HepG2 (cell line): ENCODE measurements around the gene SPNS2. TPM values are rescaled to one million over a fixed set of nuclear protein-coding genes. Genes with fewer than 3 reads are reported as not detected.

ENCODE experiments used
- ATAC-seq: fragments of 200-7000 bp; cut with Tn5 transposase; 3 replicates; pipeline ENCODE4 v1.9.1; 2020; ENCODE audit warnings: mild to moderate bottlenecking, moderate library complexity
- BruUV-seq: library from RNA; stranded (reverse); fragments of 400-500 nt; replicated peaks from 2 replicates; lab custom pipeline; 2021; lab: Mats Ljungman, UMichigan
- CTCF ChIA-PET: fragments of 300-600 bp; formaldehyde crosslinking; extraction: SDS; loops from one replicate; lab custom pipeline; 2021; ENCODE audit warnings: low total read pairs, inconsistent platforms, low intra/inter-chr PET ratio; lab: Yijun Ruan, JAX
- POLR2A ChIA-PET: fragments of 350-600 bp; sonication (Branson Sonifier 250); formaldehyde crosslinking; loops from one replicate; lab custom pipeline; 2020; ENCODE audit warnings: antibody characterized with exemption, inconsistent platforms; lab: Yijun Ruan, JAX
- DNase-seq: peaks from one replicate; pipeline ENCODE4 v3.0.0-alpha.2; 2015; ENCODE audit warnings: low spot score
- FAIRE-seq: peaks from 3 replicates; lab custom pipeline; 2011; peaks lifted over from hg19 to GRCh38; lab: Jason Lieb, UNC
- H2AFZ ChIP-seq: one replicate; pipeline ENCODE4 v1.6.1; 2011; ENCODE audit warnings: low read length, inconsistent platforms
- H3K27ac ChIP-seq: fragments of 300-600 bp; 3 replicates; pipeline ENCODE4 v1.8.0; 2011; ENCODE audit warnings: mixed run types, mild to moderate bottlenecking, mixed read lengths, low read length, inconsistent platforms; ENCODE audit not compliant: insufficient read depth; ENCODE audit errors: extremely low read length
- H3K27me3 ChIP-seq, 2 experiments: fragments of 200-600 bp in 1 of 2; 2 replicates in 1 of 2; 3 replicates in 1 of 2; pipeline versions ENCODE4 v1.6.0 to v1.8.0; 2011; ENCODE audit warnings: low read length in 2 of 2, mild to moderate bottlenecking in 2 of 2, moderate library complexity in 2 of 2, inconsistent platforms in 1 of 2; ENCODE audit not compliant: insufficient read depth in 2 of 2, control insufficient read depth in 1 of 2
- H3K36me3 ChIP-seq, 2 experiments: fragments of 200-600 bp in 1 of 2; replicated peaks in 1 of 2; 2 replicates in 1 of 2; 3 replicates in 1 of 2; pipeline versions ENCODE4 v1.5.1 to v1.8.0; 2011; ENCODE audit warnings: low read length in 2 of 2, inconsistent platforms in 1 of 2; ENCODE audit not compliant: insufficient read depth in 2 of 2, control insufficient read depth in 1 of 2
- H3K4me1 ChIP-seq: 2 replicates; pipeline ENCODE4 v1.5.1; 2012; ENCODE audit warnings: low read length, inconsistent platforms; ENCODE audit not compliant: insufficient read depth
- H3K4me2 ChIP-seq: 2 replicates; pipeline ENCODE4 v1.6.0; 2011; ENCODE audit warnings: low read depth, low read length, inconsistent platforms
- H3K4me3 ChIP-seq, 3 experiments: fragments of 200-600 bp in 1 of 3; sonication (generic), shearing (Covaris generic) in 1 of 3; replicated peaks in 1 of 3; 2 replicates each; pipeline ENCODE4 v1.5.1; 2011 to 2016; ENCODE audit warnings: low read length in 3 of 3, inconsistent platforms in 2 of 3, low read depth in 2 of 3, mild to moderate bottlenecking in 2 of 3, control low read depth in 1 of 3, mixed read lengths in 1 of 3; ENCODE audit not compliant: insufficient read depth in 1 of 3
- H3K79me2 ChIP-seq: one replicate; pipeline ENCODE4 v1.6.1; 2011; ENCODE audit warnings: low read length, inconsistent platforms; ENCODE audit not compliant: insufficient read depth
- H3K9ac ChIP-seq: 2 replicates; pipeline ENCODE4 v1.6.0; 2011; ENCODE audit warnings: mild to moderate bottlenecking, low read depth, low read length, inconsistent platforms; ENCODE audit not compliant: insufficient read depth
- H3K9me3 ChIP-seq: 2 replicates; pipeline ENCODE4 v1.5.1; 2012; ENCODE audit warnings: mild to moderate bottlenecking, low read length
- H4K20me1 ChIP-seq: 2 replicates; pipeline ENCODE4 v1.6.0; 2011; ENCODE audit warnings: inconsistent platforms, mild to moderate bottlenecking, low read length, moderate library complexity; ENCODE audit not compliant: insufficient read depth
- BHLHE40 ChIP-seq: IDR thresholded peaks from 2 replicates; pipeline ENCODE4 v1.6.1; 2011; ENCODE audit warnings: low read length, improper control_type of control experiment
- ESRRA ChIP-seq: sonication (generic); formaldehyde crosslinking; IDR thresholded peaks from 2 replicates; pipeline ENCODE4 v1.5.1; 2020; ENCODE audit warnings: mild to moderate bottlenecking, low read depth, missing genetic modification reagents
- KDM4B ChIP-seq: sonication (generic); formaldehyde crosslinking; IDR thresholded peaks from 2 replicates; pipeline ENCODE4 v1.4.0; 2020; ENCODE audit warnings: missing genetic modification reagents
- MBNL3 ChIP-seq: fragments of 250-450 bp; sonication (Bioruptor Pico); conservative IDR thresholded peaks from 2 replicates; pipeline ENCODE4 v1.8.0; 2022; ENCODE audit warnings: mild to moderate bottlenecking, inconsistent platforms
- NCOA1 ChIP-seq: sonication (generic); formaldehyde crosslinking; IDR thresholded peaks from 2 replicates; pipeline ENCODE4 v1.9.0; 2021; ENCODE audit warnings: missing genetic modification reagents
- PPARG ChIP-seq: conservative IDR thresholded peaks from 2 replicates; pipeline ENCODE4 v1.6.1; 2016; ENCODE audit warnings: missing biosample characterization, missing genetic modification reagents
- SIN3A ChIP-seq: IDR thresholded peaks from 2 replicates; pipeline ENCODE4 v1.6.1; 2011; ENCODE audit warnings: low read depth, mild to moderate bottlenecking, control low read depth, low read length, borderline replicate concordance
- ZBTB26 ChIP-seq: IDR thresholded peaks from 2 replicates; pipeline ENCODE4 v1.6.1; 2016; ENCODE audit warnings: missing compliant biosample characterization, missing genetic modification reagents, borderline replicate concordance
- ZMYM4 ChIP-seq: sonication (generic); formaldehyde crosslinking; IDR thresholded peaks from 2 replicates; pipeline ENCODE4 v1.8.1; 2023; ENCODE audit warnings: mild to moderate bottlenecking, missing genetic modification reagents
- ZNF441 ChIP-seq: sonication (generic); formaldehyde crosslinking; IDR thresholded peaks from 2 replicates; pipeline ENCODE4 v1.7.0; 2021; ENCODE audit warnings: missing genetic modification reagents, borderline replicate concordance
- ZNF512 ChIP-seq: sonication (generic); formaldehyde crosslinking; IDR thresholded peaks from 2 replicates; pipeline ENCODE4 v1.4.0; 2020; ENCODE audit warnings: mild to moderate bottlenecking, missing genetic modification reagents
- ZNF615 ChIP-seq: sonication (generic); formaldehyde crosslinking; IDR thresholded peaks from 2 replicates; pipeline ENCODE4 v1.5.0; 2020; ENCODE audit warnings: mild to moderate bottlenecking, missing genetic modification reagents, borderline replicate concordance
- ZNF75D ChIP-seq: sonication (generic); formaldehyde crosslinking; IDR thresholded peaks from 2 replicates; pipeline ENCODE4 v1.8.1; 2023; ENCODE audit warnings: missing genetic modification reagents, mild to moderate bottlenecking, borderline replicate concordance
- WGBS: methylation state at CpG from one replicate; pipeline ENCODE4 v1.1.6; 2017; ENCODE audit warnings: low lambda C conversion rate; 5-methylcytosine and 5-hydroxymethylcytosine counted together
- in situ Hi-C: cut with HindIII; loops from 2 replicates; pipeline ENCODE4 v1.10.0; 2017; ENCODE audit warnings: low pct_unique_long_range_greater_than_20kb; ENCODE audit not compliant: extremely low pct_ligation_motif_present
- intact Hi-C: fragments of 100-400 bp; cut with micrococcal nuclease; formaldehyde crosslinking; loops from one replicate; pipeline ENCODE4 v1.10.0; 2022; ENCODE audit not compliant: unreplicated experiment
- polyA plus RNA-seq, 8 experiments: library from polyadenylated mRNA; depleted of rRNA in 3 of 8; stranded (reverse) in 7 of 8; unstranded in 1 of 8; fragments of >200 nt; fragmentation: Illumina TruSeq in 4 of 8; extraction: Trizol in 4 of 8; gene quantifications; 2 replicates each; pipeline versions ENCODE4 v1.2.1 to v1.2.3, GENCODE V29; 2011 to 2016; ENCODE audit warnings: low read depth in 4 of 8, missing spikeins in 1 of 8, mixed read lengths in 1 of 8; ENCODE audit not compliant: insufficient read depth in 1 of 8
- total RNA-seq, 5 experiments: library from RNA; depleted of rRNA; stranded (reverse); fragments of >200 nt; fragmentation: Illumina TruSeq; extraction: Trizol; gene quantifications; 2 replicates each; pipeline ENCODE4 v1.2.3, GENCODE V29; 2016; ENCODE audit warnings: low read depth in 1 of 5
- TF ChIP-seq, protein P1 (sequence below): sonication (generic); formaldehyde crosslinking; conservative IDR thresholded peaks from 2 replicates; pipeline ENCODE4 v1.8.1; 2023; ENCODE audit warnings: missing genetic modification reagents
- TF ChIP-seq, protein P2 (sequence below): IDR thresholded peaks from 2 replicates; pipeline ENCODE4 v1.6.1; 2016; ENCODE audit warnings: low read depth, missing genetic modification reagents, missing compliant biosample characterization

SPNS2 gene
- total and polyA plus RNA-seq, 2 of the 13 experiments (the other 11 are each of a cell fraction or from before 2014, with no cell fraction given), result 0.01 TPM; not detected in 1

GRCh38 chr17:4560421-4560820 is 61.7 kb downstream of the SPNS2 start, which contains the start of gene GGT6:
Gene GGT6 (minus strand): TSS chr17:4560577. CDS start chr17:4560521, 56 bp downstream.
- H2AFZ ChIP-seq, result no peak within 1 kb of the TSS
- intact Hi-C loops, result loop anchor here (10.0 kb wide), 1 partner anchor 324 kb away; no protein-coding TSS in a partner anchor
- H3K4me1 ChIP-seq, result peaks cover 52% of the 10 kb centered on the region
- WGBS, result 82% methylated on average over 5 of the region's 12 CpGs
- DNase-seq (no peak), ATAC-seq (no peak), FAIRE-seq (no peak)
- H3K27me3 ChIP-seq, result no peaks in the 10 kb centered on the region
- H3K4me3 ChIP-seq, result peak within 1 kb of the TSS in 1 of 3 experiments; percentile 2; a peak in 1 of 6 replicates
- in situ Hi-C loops, result no loop called here
- no peak within 1 kb of the TSS for H3K9ac ChIP-seq
- ChIA-PET POLR2A (interaction anchor here (1.1 kb wide), 1 partner anchor 16 kb away, joined by 4 read pairs; no protein-coding TSS in a partner anchor), CTCF (interaction anchor here (1.3 kb wide), 1 partner anchor 66 kb away, joined by 6 read pairs; no protein-coding TSS in a partner anchor)
- no peaks in the 10 kb centered on the region for H3K36me3 ChIP-seq
- no peaks in the 10 kb centered on the region for H4K20me1 ChIP-seq
- H3K9me3 ChIP-seq, result no peaks in the 10 kb centered on the region
- no peak within 1 kb of the TSS for H3K27ac ChIP-seq
- BruUV-seq, result no TSS peak
- peak within 1 kb of the TSS; percentile 52 for H3K4me2 ChIP-seq
- no peaks in the 10 kb centered on the region for H3K79me2 ChIP-seq
- TF ChIP-seq ZNF75D (CRISPR knock-in tag) (no peak), ZNF441 (CRISPR knock-in tag) (no peak), MBNL3 (no peak), ZMYM4 (0 out of 2 replicates have a peak, but pooled peaks have one; percentile 8), BHLHE40 (no peak), ZBTB26 (CRISPR knock-in tag) (no peak), ZNF512 (no peak), ZNF615 (CRISPR knock-in tag) (no peak), ESRRA (CRISPR knock-in tag) (no peak), SIN3A (no peak), NCOA1 (CRISPR knock-in tag) (0 out of 2 replicates have a peak, but pooled peaks have one; percentile 25), KDM4B (CRISPR knock-in tag) (no peak), PPARG (CRISPR knock-in tag) (no peak)
- TF ChIP-seq, protein P1, sequence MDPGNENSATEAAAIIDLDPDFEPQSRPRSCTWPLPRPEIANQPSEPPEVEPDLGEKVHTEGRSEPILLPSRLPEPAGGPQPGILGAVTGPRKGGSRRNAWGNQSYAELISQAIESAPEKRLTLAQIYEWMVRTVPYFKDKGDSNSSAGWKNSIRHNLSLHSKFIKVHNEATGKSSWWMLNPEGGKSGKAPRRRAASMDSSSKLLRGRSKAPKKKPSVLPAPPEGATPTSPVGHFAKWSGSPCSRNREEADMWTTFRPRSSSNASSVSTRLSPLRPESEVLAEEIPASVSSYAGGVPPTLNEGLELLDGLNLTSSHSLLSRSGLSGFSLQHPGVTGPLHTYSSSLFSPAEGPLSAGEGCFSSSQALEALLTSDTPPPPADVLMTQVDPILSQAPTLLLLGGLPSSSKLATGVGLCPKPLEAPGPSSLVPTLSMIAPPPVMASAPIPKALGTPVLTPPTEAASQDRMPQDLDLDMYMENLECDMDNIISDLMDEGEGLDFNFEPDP (CRISPR knock-in tag), result 0 out of 2 replicates have a peak, but pooled peaks have one; percentile 94
- TF ChIP-seq, protein P2, sequence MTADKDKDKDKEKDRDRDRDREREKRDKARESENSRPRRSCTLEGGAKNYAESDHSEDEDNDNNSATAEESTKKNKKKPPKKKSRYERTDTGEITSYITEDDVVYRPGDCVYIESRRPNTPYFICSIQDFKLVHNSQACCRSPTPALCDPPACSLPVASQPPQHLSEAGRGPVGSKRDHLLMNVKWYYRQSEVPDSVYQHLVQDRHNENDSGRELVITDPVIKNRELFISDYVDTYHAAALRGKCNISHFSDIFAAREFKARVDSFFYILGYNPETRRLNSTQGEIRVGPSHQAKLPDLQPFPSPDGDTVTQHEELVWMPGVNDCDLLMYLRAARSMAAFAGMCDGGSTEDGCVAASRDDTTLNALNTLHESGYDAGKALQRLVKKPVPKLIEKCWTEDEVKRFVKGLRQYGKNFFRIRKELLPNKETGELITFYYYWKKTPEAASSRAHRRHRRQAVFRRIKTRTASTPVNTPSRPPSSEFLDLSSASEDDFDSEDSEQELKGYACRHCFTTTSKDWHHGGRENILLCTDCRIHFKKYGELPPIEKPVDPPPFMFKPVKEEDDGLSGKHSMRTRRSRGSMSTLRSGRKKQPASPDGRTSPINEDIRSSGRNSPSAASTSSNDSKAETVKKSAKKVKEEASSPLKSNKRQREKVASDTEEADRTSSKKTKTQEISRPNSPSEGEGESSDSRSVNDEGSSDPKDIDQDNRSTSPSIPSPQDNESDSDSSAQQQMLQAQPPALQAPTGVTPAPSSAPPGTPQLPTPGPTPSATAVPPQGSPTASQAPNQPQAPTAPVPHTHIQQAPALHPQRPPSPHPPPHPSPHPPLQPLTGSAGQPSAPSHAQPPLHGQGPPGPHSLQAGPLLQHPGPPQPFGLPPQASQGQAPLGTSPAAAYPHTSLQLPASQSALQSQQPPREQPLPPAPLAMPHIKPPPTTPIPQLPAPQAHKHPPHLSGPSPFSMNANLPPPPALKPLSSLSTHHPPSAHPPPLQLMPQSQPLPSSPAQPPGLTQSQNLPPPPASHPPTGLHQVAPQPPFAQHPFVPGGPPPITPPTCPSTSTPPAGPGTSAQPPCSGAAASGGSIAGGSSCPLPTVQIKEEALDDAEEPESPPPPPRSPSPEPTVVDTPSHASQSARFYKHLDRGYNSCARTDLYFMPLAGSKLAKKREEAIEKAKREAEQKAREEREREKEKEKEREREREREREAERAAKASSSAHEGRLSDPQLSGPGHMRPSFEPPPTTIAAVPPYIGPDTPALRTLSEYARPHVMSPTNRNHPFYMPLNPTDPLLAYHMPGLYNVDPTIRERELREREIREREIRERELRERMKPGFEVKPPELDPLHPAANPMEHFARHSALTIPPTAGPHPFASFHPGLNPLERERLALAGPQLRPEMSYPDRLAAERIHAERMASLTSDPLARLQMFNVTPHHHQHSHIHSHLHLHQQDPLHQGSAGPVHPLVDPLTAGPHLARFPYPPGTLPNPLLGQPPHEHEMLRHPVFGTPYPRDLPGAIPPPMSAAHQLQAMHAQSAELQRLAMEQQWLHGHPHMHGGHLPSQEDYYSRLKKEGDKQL (CRISPR knock-in tag), result no peak
